RWPE2 (cell line): ENCODE results near the gene TEDC1.
A peak's percentile ranks its signal among the peaks of the same experiment; 100 is the strongest.

ENCODE experiments used
- ATAC-seq: fragments of 200-7000 bp; cut with Tn5 transposase; 3 replicates; pipeline ENCODE4 v1.9.1; 2021; ENCODE audit warnings: low read depth
- DNase-seq: peaks from one replicate; pipeline ENCODE4 v3.0.0-alpha.2; 2020; ENCODE audit warnings: low spot score
- H3K27ac ChIP-seq: fragments of 450-650 bp; 2 replicates; pipeline ENCODE4 v1.5.1; 2017; ENCODE audit warnings: mild to moderate bottlenecking; ENCODE audit not compliant: poor library complexity, severe bottlenecking
- H3K27me3 ChIP-seq: fragments of 250-450 bp; sonication (Bioruptor Pico); 2 replicates; pipeline ENCODE4 v1.5.1; 2021; ENCODE audit warnings: mild to moderate bottlenecking, moderate library complexity; ENCODE audit not compliant: insufficient read depth, poor library complexity, severe bottlenecking
- H3K36me3 ChIP-seq: fragments of 250-450 bp; sonication (Bioruptor Pico); 2 replicates; pipeline ENCODE4 v1.5.1; 2020; ENCODE audit warnings: low read depth, mild to moderate bottlenecking, moderate library complexity
- H3K4me1 ChIP-seq: fragments of 250-450 bp; sonication (Bioruptor Pico); 2 replicates; pipeline ENCODE4 v1.5.1; 2021; ENCODE audit warnings: mild to moderate bottlenecking, moderate library complexity; ENCODE audit not compliant: insufficient read depth, poor library complexity, severe bottlenecking
- H3K4me3 ChIP-seq: fragments of 250-450 bp; sonication (Bioruptor Pico); 2 replicates; pipeline ENCODE4 v1.5.1; 2021; ENCODE audit warnings: mild to moderate bottlenecking, moderate library complexity; ENCODE audit not compliant: severe bottlenecking
- H3K9me3 ChIP-seq: fragments of 250-450 bp; sonication (Bioruptor Pico); 2 replicates; pipeline ENCODE4 v1.5.1; 2021; ENCODE audit warnings: mild to moderate bottlenecking, moderate library complexity; ENCODE audit not compliant: severe bottlenecking
- CTCF ChIP-seq: fragments of 450-650 bp; IDR thresholded peaks from one replicate; pipeline ENCODE4 v1.5.1; 2017; ENCODE audit warnings: mild to moderate bottlenecking, moderate library complexity; ENCODE audit not compliant: poor library complexity, severe bottlenecking

TEDC1 gene

GRCh38 chr14:105483300-105484068, 7.6 kb upstream of the TEDC1 start:
- DNase-seq = no peak
- Histone ChIP-seq H3K9me3 (no peaks in the 10 kb centered on the region), H3K36me3 (no peaks in the 10 kb centered on the region; the same call in 1 of the 2 replicates), H3K27me3 (no peaks in the 10 kb centered on the region), H3K4me3 (no peak overlapping the region), H3K27ac (peak overlapping the region; percentile 93), H3K4me1 (peaks cover 28% of the 10 kb centered on the region)
- no peak for TF ChIP-seq CTCF
- peak; percentile 46 for ATAC-seq

- no peak for ATAC-seq
- TF ChIP-seq CTCF = no peak
- Histone ChIP-seq H3K9me3 (no peaks in the 10 kb centered on the region), H3K27me3 (no peaks in the 10 kb centered on the region), H3K27ac (no peak overlapping the region), H3K4me1 (peaks cover 31% of the 10 kb centered on the region), H3K4me3 (no peak overlapping the region), H3K36me3 (no peaks in the 10 kb centered on the region; the same call in 1 of the 2 replicates)
- DNase-seq = no peak
These were observed 6.7 kb upstream of the TEDC1 start for GRCh38 chr14:105484069-105484996.

- Histone ChIP-seq H3K27me3 (no peaks in the 10 kb centered on the region), H3K27ac (no peak overlapping the region), H3K9me3 (no peaks in the 10 kb centered on the region), H3K36me3 (no peaks in the 10 kb centered on the region; the same call in 1 of the 2 replicates), H3K4me1 (peaks cover 33% of the 10 kb centered on the region), H3K4me3 (no peak overlapping the region)
- ATAC-seq = no peak
- DNase-seq = no peak
- TF ChIP-seq CTCF = no peak
These were observed 6.1 kb upstream of the TEDC1 start for GRCh38 chr14:105484997-105485393.

GRCh38 chr14:105485739-105486162, 5.3 kb upstream of the TEDC1 start:
- Histone ChIP-seq H3K4me3 (no peak overlapping the region), H3K9me3 (no peaks in the 10 kb centered on the region), H3K36me3 (no peaks in the 10 kb centered on the region), H3K4me1 (peaks cover 29% of the 10 kb centered on the region), H3K27me3 (no peaks in the 10 kb centered on the region), H3K27ac (no peak overlapping the region)
- TF ChIP-seq CTCF = no peak
- ATAC-seq (no peak), DNase-seq (no peak)
